Small intestine (tissue), 7 donors: ENCODE measurements around the gene VAC14. TPM values are rescaled to one million over a fixed set of nuclear protein-coding genes. Genes with fewer than 3 reads are reported as not detected.

Experiments used
- DNase-seq, 2 donors: peaks; one replicate each; pipeline versions ENCODE4 v3.0.0 to v3.0.0-alpha.2; 2013
- FAIRE-seq: peaks from 2 replicates; lab custom pipeline; 2012; peaks lifted over from hg19 to GRCh38; lab: Jason Lieb, UNC
- H3K27ac ChIP-seq, 3 donors: one replicate each; pipeline ENCODE4 v1.5.1; 2013; ENCODE audit warnings: low read length in 2 of 3, mild to moderate bottlenecking in 2 of 3, control low read depth in 1 of 3, inconsistent platforms in 1 of 3, low read depth in 1 of 3, moderate library complexity in 1 of 3
- H3K27me3 ChIP-seq, 3 donors: one replicate each; pipeline ENCODE4 v1.6.1; 2013; ENCODE audit warnings: low read length in 3 of 3, inconsistent platforms in 1 of 3; ENCODE audit not compliant: control insufficient read depth in 3 of 3, insufficient read depth in 3 of 3
- H3K36me3 ChIP-seq, 3 donors: one replicate each; pipeline ENCODE4 v1.6.1; 2013; ENCODE audit warnings: low read length in 3 of 3, inconsistent platforms in 1 of 3, low read depth in 1 of 3, mild to moderate bottlenecking in 1 of 3, moderate library complexity in 1 of 3; ENCODE audit not compliant: control insufficient read depth in 3 of 3, insufficient read depth in 2 of 3
- H3K4me1 ChIP-seq, 3 donors: one replicate each; pipeline ENCODE4 v1.6.1; 2013; ENCODE audit warnings: low read length in 2 of 3, inconsistent platforms in 1 of 3, low read depth in 1 of 3, mild to moderate bottlenecking in 1 of 3, moderate library complexity in 1 of 3; ENCODE audit not compliant: control insufficient read depth in 3 of 3, insufficient read depth in 2 of 3
- H3K4me3 ChIP-seq, 3 donors: one replicate each; pipeline ENCODE4 v1.5.1; 2013; ENCODE audit warnings: low read length in 3 of 3, control low read depth in 1 of 3, inconsistent platforms in 1 of 3, low read depth in 1 of 3, mild to moderate bottlenecking in 1 of 3, moderate library complexity in 1 of 3
- H3K9me3 ChIP-seq, 2 donors: one replicate each; pipeline ENCODE4 v1.6.1; 2013; ENCODE audit warnings: low read depth in 1 of 2, low read length in 1 of 2; ENCODE audit not compliant: control insufficient read depth in 2 of 2, insufficient read depth in 1 of 2
- WGBS, 3 donors: extraction: QIAGEN DNeasy Blood & Tissue Kit; methylation state at CpG; one replicate each; pipeline ENCODE4 v1.1.7; 2013; 5-methylcytosine and 5-hydroxymethylcytosine counted together
- polyA plus RNA-seq, 4 donors: library from polyadenylated mRNA; stranded (reverse) in 3 of 4; unstranded in 1 of 4; fragments of 200-250 nt in 3 of 4; fragments of 120-200 nt in 1 of 4; gene quantifications; one replicate each; pipeline versions ENCODE4 v1.2.1 to v1.2.3, GENCODE V29; 2013
- donor health status: healthy with polysubstance abuse.
- donor health status: control.
- donor health status: control.
- donor health status: Bipolar disorder and iron deficiency.
- donor health status: healthy.

Gene VAC14
- polyA plus RNA-seq, 4 donors = 26.6 to 38.7 (median 32.0) TPM

- no peak overlapping the region for H3K4me3 ChIP-seq
- WGBS, 3 donors = 92 to 95% (median 93%) methylated on average over 11 of the region's 11 CpGs
- DNase-seq (no peak), FAIRE-seq (no peak)
- H3K27ac ChIP-seq = no peak overlapping the region
- peaks cover 0 to 19% (median 2%) of the 10 kb centered on the region in 3 donors for H3K4me1 ChIP-seq
- H3K36me3 ChIP-seq = peaks cover 0 to 69% (median 0%) of the 10 kb centered on the region in 3 donors
- no peaks in the 10 kb centered on the region for H3K9me3 ChIP-seq
- H3K27me3 ChIP-seq = no peaks in the 10 kb centered on the region
Measured at GRCh38 chr16:70712359-70712758, 88.6 kb downstream of the VAC14 start.

DNA sequence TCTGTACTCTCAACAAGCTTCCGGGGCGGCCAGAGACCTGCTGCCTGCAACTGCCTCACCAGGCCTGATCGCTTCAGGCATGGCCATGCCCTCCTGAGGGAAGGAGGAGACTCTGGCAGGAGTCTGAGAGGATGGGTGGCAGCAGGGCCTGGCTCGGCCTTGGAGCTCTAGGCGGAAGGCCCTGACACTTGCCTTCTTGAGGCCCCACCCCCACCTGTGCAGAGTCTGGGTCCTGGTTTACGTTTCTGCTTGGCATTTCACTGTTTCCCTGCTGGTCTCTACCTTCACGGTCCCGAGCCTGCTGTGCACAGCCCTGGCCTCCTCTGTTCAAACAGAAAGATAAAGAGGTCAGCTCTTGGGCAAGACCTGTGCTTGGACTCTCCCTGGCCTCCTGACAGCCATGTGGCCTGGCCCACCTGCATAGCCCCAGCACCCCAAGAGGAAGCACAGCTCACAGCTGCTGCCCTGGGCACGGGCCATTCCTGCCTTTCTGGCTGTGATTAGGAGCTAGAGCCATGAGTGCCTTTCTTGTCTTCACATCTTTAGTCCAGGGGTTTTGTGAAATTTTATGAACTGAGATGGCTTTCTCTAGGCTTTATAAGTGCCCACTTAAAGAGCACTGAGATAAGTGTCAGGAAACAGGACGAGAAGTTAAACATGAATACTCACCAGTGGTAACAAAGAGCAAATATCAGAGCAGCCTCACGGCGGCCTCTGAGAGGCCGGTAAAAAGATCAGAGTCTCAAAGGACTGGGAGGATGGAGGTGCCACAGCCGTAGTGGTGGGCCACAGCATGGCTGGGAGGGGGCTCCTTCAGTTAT, 89.5 kb downstream of the VAC14 start:
- Histone ChIP-seq H3K27ac (no peak overlapping the region), H3K9me3 (no peaks in the 10 kb centered on the region), H3K36me3 (peaks cover 0 to 65% (median 0%) of the 10 kb centered on the region in 3 donors), H3K27me3 (no peaks in the 10 kb centered on the region), H3K4me1 (peaks cover 0 to 24% (median 2%) of the 10 kb centered on the region in 3 donors), H3K4me3 (no peak overlapping the region)
- no peak for DNase-seq
- 84 to 94% (median 87%) methylated on average over 14 of the region's 14 CpGs for WGBS, 3 donors
- no peak for FAIRE-seq

DNA sequence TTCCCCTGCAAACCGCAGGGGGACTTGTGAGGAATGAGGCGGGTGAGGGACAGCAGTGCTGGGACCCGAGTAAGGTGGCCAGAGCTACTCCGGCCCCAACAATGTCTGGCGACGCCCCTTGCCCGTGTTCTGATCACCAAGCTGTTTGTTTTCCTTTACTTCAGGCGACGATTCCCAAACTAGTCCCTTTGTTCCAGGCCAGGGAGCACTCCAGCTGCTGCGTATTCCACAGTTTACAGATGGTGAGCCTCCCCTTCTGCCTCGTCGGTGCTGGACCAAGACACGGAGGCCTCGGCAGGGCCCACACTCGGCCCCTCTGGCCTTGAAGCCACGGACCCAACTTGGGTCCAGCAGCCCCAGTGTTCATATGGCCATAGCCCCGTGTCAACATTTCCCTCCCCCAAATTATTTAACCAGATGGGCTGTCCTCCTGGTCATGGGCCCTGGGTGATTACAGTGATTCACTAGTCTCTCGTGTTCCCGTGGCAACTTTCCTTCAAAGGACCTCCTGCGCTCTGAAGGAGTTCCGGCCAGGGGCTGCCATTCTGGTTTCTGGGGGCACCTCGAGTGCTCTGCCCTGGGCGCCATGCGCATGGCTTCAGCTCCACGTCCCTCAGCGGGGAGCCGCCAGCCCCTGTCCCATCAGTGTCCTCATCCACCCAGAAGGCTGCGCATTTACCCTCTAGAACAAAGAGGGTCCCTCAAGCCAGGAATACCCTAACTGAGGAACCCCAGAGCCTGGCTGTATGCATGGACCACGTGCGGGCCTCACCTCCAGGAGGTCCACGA, 90.3 kb downstream of the VAC14 start:
- 93 to 97% (median 95%) methylated on average over 31 of the region's 31 CpGs for WGBS, 3 donors
- Histone ChIP-seq H3K27ac (no peak overlapping the region), H3K4me1 (peaks cover 0 to 22% (median 2%) of the 10 kb centered on the region in 3 donors), H3K36me3 (peaks cover 0 to 66% (median 0%) of the 10 kb centered on the region in 3 donors), H3K4me3 (no peak overlapping the region), H3K27me3 (no peaks in the 10 kb centered on the region), H3K9me3 (no peaks in the 10 kb centered on the region)
- DNase-seq = no peak
- no peak for FAIRE-seq

- no peak for DNase-seq
- H3K27ac ChIP-seq = peak overlapping the region in 2 of 3 donors; percentile 22 to 30
- no peak for FAIRE-seq
- peaks cover 0 to 22% (median 3%) of the 10 kb centered on the region in 3 donors for H3K4me1 ChIP-seq
- 53 to 59% (median 55%) methylated on average over 7 of the region's 7 CpGs for WGBS, 3 donors
- H3K36me3 ChIP-seq = peaks cover 0 to 68% (median 0%) of the 10 kb centered on the region in 3 donors
- no peaks in the 10 kb centered on the region for H3K9me3 ChIP-seq
- H3K27me3 ChIP-seq = no peaks in the 10 kb centered on the region
- H3K4me3 ChIP-seq = no peak overlapping the region
Measured at GRCh38 chr16:70709942-70710341, 91.0 kb downstream of the VAC14 start.

- no peaks in the 10 kb centered on the region for H3K27me3 ChIP-seq
- FAIRE-seq (no peak), DNase-seq (no peak)
- 63 to 85% (median 70%) methylated on average over 5 of the region's 5 CpGs for WGBS, 3 donors
- no peaks in the 10 kb centered on the region for H3K9me3 ChIP-seq
- H3K4me3 ChIP-seq = no peak overlapping the region
- peaks cover 0 to 22% (median 4%) of the 10 kb centered on the region in 3 donors for H3K4me1 ChIP-seq
- H3K36me3 ChIP-seq = peaks cover 0 to 68% (median 0%) of the 10 kb centered on the region in 3 donors
- H3K27ac ChIP-seq = peak overlapping the region in 2 of 3 donors; percentile 22 to 30
Measured at GRCh38 chr16:70709457-70709856, 91.5 kb downstream of the VAC14 start.

DNA sequence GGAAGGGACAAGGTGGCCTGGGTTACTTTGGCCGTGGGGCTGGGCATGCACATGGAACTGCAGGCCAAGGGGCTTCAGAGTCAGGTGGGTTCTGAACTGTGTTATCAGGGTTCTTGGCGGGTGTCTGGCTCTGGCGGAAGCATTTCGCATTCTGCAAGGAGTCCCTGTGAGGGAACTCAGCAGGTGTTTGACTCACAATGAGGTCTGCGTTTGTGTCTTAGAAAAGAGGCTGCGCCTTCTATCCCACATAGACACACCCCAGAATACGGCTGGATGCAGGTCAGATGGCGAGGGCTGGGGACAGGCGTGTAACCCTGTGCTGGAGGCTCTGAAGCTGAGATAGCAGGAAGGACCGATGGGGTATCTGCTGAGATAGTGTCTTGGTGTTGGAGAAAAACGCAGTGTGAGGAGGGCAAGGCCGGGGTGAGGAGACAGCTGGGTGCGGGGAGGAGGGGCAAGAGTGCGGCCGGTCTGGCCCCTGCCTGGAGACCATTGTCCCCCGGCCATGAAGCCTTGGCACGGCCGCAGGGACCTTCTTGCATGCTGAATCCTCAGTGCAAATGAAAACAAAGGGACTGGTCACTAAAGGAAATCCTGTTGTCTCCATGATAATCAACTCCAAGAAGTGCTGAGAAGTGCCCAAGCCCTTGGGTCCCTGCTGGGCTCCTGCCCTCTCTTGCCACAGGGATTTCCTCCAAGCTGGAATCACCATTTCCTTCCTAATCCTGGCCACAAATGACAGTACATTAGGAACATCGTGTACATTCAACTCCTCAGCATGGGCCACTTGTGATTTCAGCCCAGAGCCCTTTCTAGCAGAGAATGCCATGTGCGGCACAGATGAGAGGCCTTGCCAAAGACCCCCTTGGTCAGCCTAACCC, 92.4 kb downstream of the VAC14 start:
- H3K36me3 ChIP-seq = peaks cover 0 to 70% (median 0%) of the 10 kb centered on the region in 3 donors
- H3K4me3 ChIP-seq = no peak overlapping the region
- H3K4me1 ChIP-seq = peaks cover 0 to 28% (median 4%) of the 10 kb centered on the region in 3 donors
- FAIRE-seq = no peak
- 84 to 92% (median 89%) methylated on average over 20 of the region's 20 CpGs for WGBS, 3 donors
- H3K27me3 ChIP-seq = no peaks in the 10 kb centered on the region
- H3K9me3 ChIP-seq = no peaks in the 10 kb centered on the region
- DNase-seq = no peak
- no peak overlapping the region for H3K27ac ChIP-seq

DNA sequence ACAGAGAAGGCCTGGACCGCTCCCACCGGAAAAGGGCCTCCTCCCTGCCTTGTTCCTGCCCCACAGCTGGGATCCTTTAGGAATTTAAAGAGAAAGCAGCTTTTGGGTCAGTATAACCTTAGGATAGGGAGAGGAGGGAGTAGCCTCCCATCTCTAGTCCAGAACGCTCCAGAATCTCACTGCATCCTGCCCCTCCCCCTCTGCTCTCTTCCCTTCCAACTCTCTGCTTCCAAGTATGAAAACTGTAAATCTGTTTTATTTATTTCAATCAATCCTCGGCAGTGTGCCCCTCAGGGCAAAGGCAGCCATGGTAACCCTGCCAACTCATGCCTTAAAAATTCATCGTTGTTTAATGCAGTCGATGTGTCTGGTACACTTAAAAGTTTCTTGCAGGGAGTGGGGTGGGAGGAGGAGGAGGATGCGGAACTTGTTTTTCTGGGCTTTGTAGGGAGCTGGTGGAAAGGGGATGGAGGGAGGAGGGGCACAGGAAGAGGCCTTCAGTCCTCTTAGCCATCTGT, 94.0 kb downstream of the VAC14 start:
- H3K27me3 ChIP-seq = no peaks in the 10 kb centered on the region
- H3K4me1 ChIP-seq = peaks cover 0 to 33% (median 4%) of the 10 kb centered on the region in 3 donors
- peak overlapping the region in 2 of 3 donors; percentile 54 to 56 for H3K27ac ChIP-seq
- peaks cover 0 to 77% (median 0%) of the 10 kb centered on the region in 3 donors for H3K36me3 ChIP-seq
- no peaks in the 10 kb centered on the region for H3K9me3 ChIP-seq
- 67 to 86% (median 82%) methylated on average over 7 of the region's 7 CpGs for WGBS, 3 donors
- no peak overlapping the region for H3K4me3 ChIP-seq
- DNase-seq (no peak), FAIRE-seq (no peak)
